ENCODE measurements around the gene ANKAR. TPM values are rescaled to one million over a fixed set of nuclear protein-coding genes. Genes with fewer than 3 reads are reported as not detected.
A peak's percentile ranks its signal among the peaks of the same experiment; 100 is the strongest.

The ANKAR gene
- total RNA-seq, 2 experiments from 2014 or later = 7.9 to 8.0 TPM

- DNase-seq (no peak), ATAC-seq (ENCODE audit: poor library complexity) (no peak)
- Histone ChIP-seq H3K27me3 (ENCODE audit: control insufficient read depth in 1 of 2, insufficient read depth in 2 of 2, low read length in 2 of 2) (no peaks in the 10 kb centered on the region), H3K27ac (ENCODE audit: low read depth in 1 of 2, low read length in 2 of 2) (no peak overlapping the region), H3K4me1 (ENCODE audit: insufficient read depth, low read length) (no peaks in the 10 kb centered on the region), H3K36me3 (ENCODE audit: insufficient read depth, low read length) (no peaks in the 10 kb centered on the region), H3K9me3 (ENCODE audit: control insufficient read depth in 1 of 2, insufficient read depth in 1 of 2, low read length in 2 of 2) (no peaks in the 10 kb centered on the region), H3K4me3 (ENCODE audit: low read length) (no peak overlapping the region)
- Mint-ChIP-seq H3K27ac (no peak overlapping the region), H3K36me3 (ENCODE audit: low read depth) (no peaks in the 10 kb centered on the region), H3K4me3 (no peak overlapping the region), H3K4me1 (ENCODE audit: low read depth) (no peaks in the 10 kb centered on the region), H3K9me3 (no peaks in the 10 kb centered on the region), H3K27me3 (no peaks in the 10 kb centered on the region)
- CTCF ChIA-PET = interaction anchor here (0.8 to 6.9 kb wide), 7 partner anchors 11 to 37 kb away, joined by 3 to 38 read pairs (median 3); partner anchors contain the start of genes ANKAR and ASNSD1
- TF ChIP-seq CTCF (IDR thresholded peaks at IDR 0.05) = no peak
- intact Hi-C loops (cut with DNase I, micrococcal nuclease) = loop anchor here in 1 of 2 experiments (5.0 kb wide), 1 partner anchor 1174 kb away; no protein-coding TSS in a partner anchor
- POLR2A ChIA-PET = interaction anchor here (1.3 to 1.9 kb wide), 4 partner anchors 21 to 66 kb away, joined by 4 to 6 read pairs (median 4); partner anchors contain the start of genes ASNSD1 and OSGEPL1
Observed at GRCh38 chr2:189696223-189696622, 21.8 kb downstream of the ANKAR start.

- Histone ChIP-seq H3K9me3 (ENCODE audit: control insufficient read depth in 1 of 2, insufficient read depth in 1 of 2, low read length in 2 of 2) (no peaks in the 10 kb centered on the region), H3K4me3 (ENCODE audit: low read length) (no peak overlapping the region), H3K27me3 (ENCODE audit: control insufficient read depth in 1 of 2, insufficient read depth in 2 of 2, low read length in 2 of 2) (no peaks in the 10 kb centered on the region), H3K4me1 (ENCODE audit: insufficient read depth, low read length) (no peaks in the 10 kb centered on the region), H3K36me3 (ENCODE audit: insufficient read depth, low read length) (no peaks in the 10 kb centered on the region), H3K27ac (ENCODE audit: low read depth in 1 of 2, low read length in 2 of 2) (no peak overlapping the region)
- no peaks in the 10 kb centered on the region for H3K27me3 Mint-ChIP-seq
- intact Hi-C loops (cut with DNase I, micrococcal nuclease) = loop anchor here in 1 of 2 experiments (1.0 to 5.0 kb wide), 2 partner anchors 37 to 1176 kb away; partner anchors contain the start of gene ASNSD1
- H3K9me3 Mint-ChIP-seq = no peaks in the 10 kb centered on the region
- CTCF ChIA-PET = interaction anchor here (0.8 to 1.8 kb wide), 2 partner anchors 24 to 38 kb away, joined by 3 to 15 read pairs; no protein-coding TSS in a partner anchor
- DNase-seq (peak in 8 of 14 experiments; percentile 11 to 76 (median 49)), ATAC-seq (ENCODE audit: poor library complexity) (peak; percentile 71)
- TF ChIP-seq CTCF (IDR thresholded peaks at IDR 0.05) = peak; percentile 87
- POLR2A ChIA-PET = interaction anchor here (1.0 to 1.6 kb wide), 4 partner anchors 24 to 118 kb away, joined by 3 to 7 read pairs (median 4); partner anchors contain the start of genes ANKAR and SLC40A1
- no peaks in the 10 kb centered on the region for H3K36me3 Mint-ChIP-seq (ENCODE audit: low read depth)
- no peaks in the 10 kb centered on the region for H3K4me1 Mint-ChIP-seq (ENCODE audit: low read depth)
- no peak overlapping the region for H3K27ac Mint-ChIP-seq
- no peak overlapping the region for H3K4me3 Mint-ChIP-seq
Observed at GRCh38 chr2:189698020-189698887, 23.8 kb downstream of the ANKAR start.

- ATAC-seq (ENCODE audit: poor library complexity) = no peak
- Histone ChIP-seq H3K27ac (ENCODE audit: low read depth in 1 of 2, low read length in 2 of 2) (no peak overlapping the region), H3K36me3 (ENCODE audit: insufficient read depth, low read length) (peaks cover 6% of the 10 kb centered on the region), H3K27me3 (ENCODE audit: control insufficient read depth in 1 of 2, insufficient read depth in 2 of 2, low read length in 2 of 2) (no peaks in the 10 kb centered on the region), H3K4me3 (ENCODE audit: low read length) (no peak overlapping the region), H3K4me1 (ENCODE audit: insufficient read depth, low read length) (no peaks in the 10 kb centered on the region), H3K9me3 (ENCODE audit: control insufficient read depth in 1 of 2, insufficient read depth in 1 of 2, low read length in 2 of 2) (no peaks in the 10 kb centered on the region)
- intact Hi-C loops (cut with DNase I, micrococcal nuclease) = no loop called here
- POLR2A ChIA-PET = interaction anchor here (0.6 kb wide), 1 partner anchor 40 kb away, joined by 3 read pairs; no protein-coding TSS in a partner anchor
- CTCF ChIA-PET = interaction anchor here (1.3 to 1.4 kb wide), 2 partner anchors 27 to 40 kb away, joined by 3 to 7 read pairs; no protein-coding TSS in a partner anchor
- TF ChIP-seq CTCF (IDR thresholded peaks at IDR 0.05) = no peak
- no peak for DNase-seq
- no peaks in the 10 kb centered on the region for H3K4me1 Mint-ChIP-seq (ENCODE audit: low read depth)
- H3K27me3 Mint-ChIP-seq = no peaks in the 10 kb centered on the region
- H3K36me3 Mint-ChIP-seq (ENCODE audit: low read depth) = no peaks in the 10 kb centered on the region
- H3K9me3 Mint-ChIP-seq = no peaks in the 10 kb centered on the region
- no peak overlapping the region for H3K4me3 Mint-ChIP-seq
- H3K27ac Mint-ChIP-seq = no peak overlapping the region
Observed at GRCh38 chr2:189700681-189701080, 26.2 kb downstream of the ANKAR start.
